ENCODE measurements around the gene CHST10. TPM values are rescaled to one million over a fixed set of nuclear protein-coding genes. Genes with fewer than 3 reads are reported as not detected.

The CHST10 gene
- total and polyA plus RNA-seq, 10 of the 15 experiments (the other 5 are each of a cell fraction or from before 2014, with no cell fraction given): 2.0 to 22.5 (median 15.7) TPM

DNA sequence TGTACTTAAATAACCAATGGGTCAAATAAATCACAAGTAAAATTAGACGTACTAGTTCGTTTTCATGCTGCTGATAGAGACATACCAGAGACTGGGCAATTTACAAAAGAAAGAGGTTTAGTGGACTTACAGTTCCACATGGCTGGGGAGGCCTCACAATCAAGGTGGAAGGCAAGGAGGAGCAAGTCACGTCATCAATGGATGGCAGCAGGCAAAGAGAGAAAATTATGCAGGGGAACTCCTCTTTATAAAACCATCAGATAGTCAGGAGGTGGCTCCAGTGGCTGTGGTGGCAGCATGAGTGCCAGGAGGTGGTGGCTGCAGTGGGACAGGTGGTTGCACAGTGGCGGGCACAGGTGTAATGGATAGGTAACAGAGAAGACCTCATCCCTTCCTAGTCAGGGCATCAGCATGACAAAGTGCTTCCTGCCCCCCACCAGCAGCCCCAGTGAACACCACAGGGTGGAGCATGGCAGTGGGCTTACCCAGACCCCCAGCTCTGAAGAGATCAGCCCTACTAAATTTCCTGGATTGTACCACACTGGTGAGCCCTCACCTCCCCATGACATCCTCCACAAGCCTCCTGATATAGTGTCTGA is 6.9 kb upstream of the CHST10 start:
- 31% methylated on average over 4 of the region's 4 CpGs for WGBS (ENCODE audit: insufficient coverage, insufficient replicate concordance, low lambda C conversion rate, missing lambda C conversion rate)
- TF ChIP-seq PAX8 (IDR thresholded peaks at IDR 0.05): no peak
- TF ChIP-seq ZNF274 (IDR thresholded peaks at IDR 0.05; ENCODE audit: insufficient read depth, insufficient read length): no peak
- TF ChIP-seq BRCA1 (IDR thresholded peaks at IDR 0.05; ENCODE audit: low read depth, low read length): no peak
- no peak for TF ChIP-seq NFYA (IDR thresholded peaks at IDR 0.05; ENCODE audit: borderline replicate concordance, low read depth, low read length)
- no peak for TF ChIP-seq CHD1 (IDR thresholded peaks at IDR 0.05; ENCODE audit: low read depth, low read length)
- no peak for TF ChIP-seq BMI1 (IDR thresholded peaks at IDR 0.05; ENCODE audit: borderline replicate concordance)
- no peak for TF ChIP-seq EP300 (IDR thresholded peaks at IDR 0.05; ENCODE audit: borderline replicate concordance in 1 of 2, control insufficient read depth in 1 of 2, low read depth in 2 of 2, low read length in 2 of 2)
- TF ChIP-seq, protein P1, sequence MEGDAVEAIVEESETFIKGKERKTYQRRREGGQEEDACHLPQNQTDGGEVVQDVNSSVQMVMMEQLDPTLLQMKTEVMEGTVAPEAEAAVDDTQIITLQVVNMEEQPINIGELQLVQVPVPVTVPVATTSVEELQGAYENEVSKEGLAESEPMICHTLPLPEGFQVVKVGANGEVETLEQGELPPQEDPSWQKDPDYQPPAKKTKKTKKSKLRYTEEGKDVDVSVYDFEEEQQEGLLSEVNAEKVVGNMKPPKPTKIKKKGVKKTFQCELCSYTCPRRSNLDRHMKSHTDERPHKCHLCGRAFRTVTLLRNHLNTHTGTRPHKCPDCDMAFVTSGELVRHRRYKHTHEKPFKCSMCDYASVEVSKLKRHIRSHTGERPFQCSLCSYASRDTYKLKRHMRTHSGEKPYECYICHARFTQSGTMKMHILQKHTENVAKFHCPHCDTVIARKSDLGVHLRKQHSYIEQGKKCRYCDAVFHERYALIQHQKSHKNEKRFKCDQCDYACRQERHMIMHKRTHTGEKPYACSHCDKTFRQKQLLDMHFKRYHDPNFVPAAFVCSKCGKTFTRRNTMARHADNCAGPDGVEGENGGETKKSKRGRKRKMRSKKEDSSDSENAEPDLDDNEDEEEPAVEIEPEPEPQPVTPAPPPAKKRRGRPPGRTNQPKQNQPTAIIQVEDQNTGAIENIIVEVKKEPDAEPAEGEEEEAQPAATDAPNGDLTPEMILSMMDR (IDR thresholded peaks at IDR 0.05 in 2 of 3, conservative IDR thresholded peaks at IDR 0.05 in 1 of 3; ENCODE audit: control insufficient read depth in 2 of 3, extremely low read depth in 1 of 3, insufficient read depth in 1 of 3, low read depth in 3 of 3, low read length in 3 of 3): no peak
- TF ChIP-seq ZSCAN29 (IDR thresholded peaks at IDR 0.05): no peak
- no peak for TF ChIP-seq STAT1 (conservative IDR thresholded peaks at IDR 0.05)
- TF ChIP-seq NR2F1 (conservative IDR thresholded peaks at IDR 0.05): no peak
- TF ChIP-seq PML (IDR thresholded peaks at IDR 0.05; ENCODE audit: low read length): no peak
- no peak for TF ChIP-seq NBN (IDR thresholded peaks at IDR 0.05)
- TF ChIP-seq BACH1 (IDR thresholded peaks at IDR 0.05; ENCODE audit: borderline replicate concordance): no peak
- TF ChIP-seq MYC (IDR thresholded peaks at IDR 0.05; ENCODE audit: insufficient read depth, insufficient read length, insufficient replicate concordance, low read length, severe bottlenecking): no peak
- TF ChIP-seq, protein P2, sequence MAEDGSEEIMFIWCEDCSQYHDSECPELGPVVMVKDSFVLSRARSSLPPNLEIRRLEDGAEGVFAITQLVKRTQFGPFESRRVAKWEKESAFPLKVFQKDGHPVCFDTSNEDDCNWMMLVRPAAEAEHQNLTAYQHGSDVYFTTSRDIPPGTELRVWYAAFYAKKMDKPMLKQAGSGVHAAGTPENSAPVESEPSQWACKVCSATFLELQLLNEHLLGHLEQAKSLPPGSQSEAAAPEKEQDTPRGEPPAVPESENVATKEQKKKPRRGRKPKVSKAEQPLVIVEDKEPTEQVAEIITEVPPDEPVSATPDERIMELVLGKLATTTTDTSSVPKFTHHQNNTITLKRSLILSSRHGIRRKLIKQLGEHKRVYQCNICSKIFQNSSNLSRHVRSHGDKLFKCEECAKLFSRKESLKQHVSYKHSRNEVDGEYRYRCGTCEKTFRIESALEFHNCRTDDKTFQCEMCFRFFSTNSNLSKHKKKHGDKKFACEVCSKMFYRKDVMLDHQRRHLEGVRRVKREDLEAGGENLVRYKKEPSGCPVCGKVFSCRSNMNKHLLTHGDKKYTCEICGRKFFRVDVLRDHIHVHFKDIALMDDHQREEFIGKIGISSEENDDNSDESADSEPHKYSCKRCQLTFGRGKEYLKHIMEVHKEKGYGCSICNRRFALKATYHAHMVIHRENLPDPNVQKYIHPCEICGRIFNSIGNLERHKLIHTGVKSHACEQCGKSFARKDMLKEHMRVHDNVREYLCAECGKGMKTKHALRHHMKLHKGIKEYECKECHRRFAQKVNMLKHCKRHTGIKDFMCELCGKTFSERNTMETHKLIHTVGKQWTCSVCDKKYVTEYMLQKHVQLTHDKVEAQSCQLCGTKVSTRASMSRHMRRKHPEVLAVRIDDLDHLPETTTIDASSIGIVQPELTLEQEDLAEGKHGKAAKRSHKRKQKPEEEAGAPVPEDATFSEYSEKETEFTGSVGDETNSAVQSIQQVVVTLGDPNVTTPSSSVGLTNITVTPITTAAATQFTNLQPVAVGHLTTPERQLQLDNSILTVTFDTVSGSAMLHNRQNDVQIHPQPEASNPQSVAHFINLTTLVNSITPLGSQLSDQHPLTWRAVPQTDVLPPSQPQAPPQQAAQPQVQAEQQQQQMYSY (CRISPR knock-in tag; IDR thresholded peaks at IDR 0.05): no peak
- TF ChIP-seq ZNF217 (IDR thresholded peaks at IDR 0.05): no peak
- ChIA-PET RAD21 (ENCODE audit: unreplicated experiment) (no interaction called here), POLR2A (no interaction called here), CTCF (no interaction called here), SMC1A (ENCODE audit: uncharacterized antibody, unreplicated experiment) (interaction anchor here (0.6 to 1.1 kb wide), 2 partner anchors 29 to 30 kb away, joined by 3 read pairs; no protein-coding TSS in a partner anchor)
- DNase-seq (ENCODE audit: low read depth, low spot score) (no peak), FAIRE-seq (no peak), ATAC-seq (no peak)
- Histone ChIP-seq H2AFZ (ENCODE audit: control insufficient read depth, low read depth, low read length) (no peak overlapping the region), H3K9me3 (replicated peaks; ENCODE audit: control insufficient read depth, insufficient read depth, low read length) (no peaks in the 10 kb centered on the region; the same call in 2 of the 3 replicates), H3K4me3 (no peak overlapping the region), H3K36me3 (ENCODE audit: control insufficient read depth in 2 of 2, insufficient read depth in 2 of 2, low read length in 1 of 2) (no peaks in the 10 kb centered on the region), H3K4me2 (ENCODE audit: control insufficient read depth, insufficient read depth) (no peak overlapping the region), H3K9ac (ENCODE audit: control insufficient read depth, insufficient read depth, low read length) (no peak overlapping the region), H4K20me1 (ENCODE audit: control insufficient read depth, insufficient read depth) (no peaks in the 10 kb centered on the region), H3K27ac (ENCODE audit: control insufficient read depth, insufficient read depth) (no peak overlapping the region), H3K27me3 (replicated peaks in 1 of 2; ENCODE audit: control insufficient read depth in 2 of 2, insufficient read depth in 2 of 2, low read length in 1 of 2) (no peaks in the 10 kb centered on the region), H3K79me2 (ENCODE audit: control insufficient read depth, insufficient read depth, low read length) (no peaks in the 10 kb centered on the region), H3K4me1 (ENCODE audit: control insufficient read depth, insufficient read depth, low read length) (no peaks in the 10 kb centered on the region)
- in situ Hi-C loops (cut with MboI): loop anchor here (10.0 kb wide), 1 partner anchor 560 kb away; no protein-coding TSS in a partner anchor
- BruUV-seq (replicated peaks): no TSS peak
- intact Hi-C loops (cut with micrococcal nuclease; ENCODE audit: unreplicated experiment): no loop called here

All from GM12878 (cell line).